GM19043 (cell line): Measurements from ENCODE around the gene SAMD4B.

ENCODE experiments used
- ATAC-seq: cut with Tn5 transposase; IDR thresholded peaks from one replicate; pipeline ENCODE4 v1.9.1; 2021; ENCODE audit warnings: low read depth; ENCODE audit not compliant: unreplicated experiment

The SAMD4B gene

DNA sequence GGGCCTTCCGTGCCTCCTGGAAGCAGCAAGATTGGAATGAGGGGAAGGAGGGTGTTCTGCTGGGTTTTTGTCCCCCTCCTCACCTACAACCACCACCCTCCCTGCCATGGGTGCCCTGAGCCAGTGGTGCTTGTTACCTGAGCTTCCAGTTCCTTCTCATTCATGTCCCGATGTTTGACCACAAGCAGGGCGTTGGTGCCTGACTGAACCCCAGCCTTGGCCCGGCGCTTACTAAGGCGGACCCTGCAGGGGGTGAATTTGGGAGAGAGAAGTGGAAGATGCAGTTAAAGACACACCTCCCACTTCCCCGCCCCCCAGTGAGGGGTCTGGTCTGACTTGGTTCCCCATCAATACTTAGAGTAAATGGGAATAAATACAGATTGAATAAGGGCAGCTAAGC is 44.3 kb downstream of the SAMD4B start:
- no peak for ATAC-seq

DNA sequence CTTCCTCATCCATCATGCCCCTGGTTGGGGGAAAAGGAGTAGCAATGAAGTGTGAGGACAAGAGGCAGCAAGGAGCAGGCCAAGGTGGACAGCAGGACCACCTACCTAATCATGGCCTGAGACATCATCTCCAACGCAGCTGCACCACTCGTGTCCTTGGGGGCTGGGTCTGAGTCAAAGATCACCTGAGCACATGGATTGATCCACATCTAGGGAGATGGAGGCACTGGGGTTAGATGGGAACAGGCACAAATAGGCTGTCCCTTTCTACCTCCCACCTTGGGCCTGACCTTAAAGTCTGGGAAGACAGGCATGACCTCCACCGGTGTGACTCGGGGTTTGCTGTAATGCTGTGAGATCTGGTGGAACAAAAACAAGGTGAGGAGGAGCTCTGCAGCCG is 46.4 kb downstream of the SAMD4B start:
- no peak for ATAC-seq

DNA sequence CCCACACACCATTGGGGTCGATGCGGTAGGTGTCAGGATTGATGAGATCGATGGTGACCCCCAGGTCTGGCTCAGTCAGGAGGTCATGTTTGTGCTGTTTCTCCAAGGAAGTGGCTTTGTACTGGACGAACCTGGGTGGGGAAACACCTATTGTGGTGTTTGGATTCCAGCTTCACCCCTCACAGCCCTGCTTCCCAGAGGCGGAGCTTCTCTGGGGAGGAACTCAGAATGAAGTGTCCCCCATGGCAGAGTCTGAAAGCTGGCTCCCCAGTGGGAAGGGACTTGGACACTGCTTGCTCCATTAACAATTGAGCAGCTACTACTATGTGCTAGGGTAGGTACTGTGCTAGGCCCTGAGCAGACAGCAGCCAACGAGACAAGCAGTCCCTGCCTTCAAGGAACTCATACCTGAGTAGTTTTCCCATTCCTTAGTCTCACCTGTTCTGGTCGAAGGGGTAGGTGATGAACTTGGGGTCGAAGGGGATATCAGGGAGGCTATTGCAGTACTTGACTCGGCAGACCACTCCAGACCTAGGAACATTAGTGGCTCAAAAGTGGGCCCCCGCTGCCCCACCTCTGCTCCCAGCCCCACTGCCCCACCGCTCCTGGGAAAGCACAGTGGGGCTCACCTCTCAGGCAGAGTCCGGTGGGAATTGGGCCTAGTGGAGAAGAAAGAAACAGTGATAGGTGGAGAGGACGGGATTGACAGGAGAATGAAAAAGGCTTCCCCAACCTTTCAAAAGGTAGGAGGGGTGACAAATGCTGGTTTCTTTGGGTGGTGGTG is 47.6 kb downstream of the SAMD4B start:
- ATAC-seq: no peak

GRCh38 chr19:39390451-39390750 is 48.2 kb downstream of the SAMD4B start:
- no peak for ATAC-seq

DNA sequence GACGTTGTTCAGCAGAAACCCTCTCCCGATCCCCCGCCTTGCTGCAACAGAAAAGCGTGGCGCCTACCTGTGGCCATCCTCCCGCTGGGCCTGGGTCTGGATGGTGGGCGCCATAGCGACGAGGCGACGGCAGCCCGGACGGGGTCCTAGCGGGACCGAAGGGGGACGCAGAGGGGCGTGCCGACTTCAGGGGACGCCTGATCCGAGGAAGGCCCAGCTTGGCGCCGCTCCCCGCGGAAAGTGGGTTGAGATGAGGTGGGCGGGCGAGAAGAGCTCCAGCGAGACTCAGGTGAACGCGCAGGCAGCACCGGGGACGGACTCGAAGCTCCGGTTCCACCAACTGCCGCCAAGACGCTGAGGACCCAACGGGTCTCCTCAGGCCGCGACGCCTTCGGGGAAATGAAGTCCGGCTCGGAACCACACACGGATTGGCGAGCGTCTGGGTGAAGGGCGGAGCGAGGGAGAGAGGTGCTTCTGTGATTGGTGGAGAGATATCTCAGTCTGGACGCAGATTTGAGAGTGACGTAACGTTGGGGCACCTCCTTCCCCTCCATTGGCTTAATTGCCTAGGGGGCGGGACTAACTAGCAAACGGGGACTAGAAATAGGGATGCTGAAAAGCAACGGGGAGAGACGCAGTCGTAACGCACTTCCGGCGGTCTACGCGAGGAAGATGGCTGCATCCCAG is 48.7 kb downstream of the SAMD4B start, which contains the start of the genes MED29 and PAF1:
Gene MED29, plus strand, starts transcription at position 628 of the 687 bp plus-strand sequence. Its CDS starts 45 bp downstream, at position 673.
Gene PAF1, minus strand, starts transcription at position 356 of the 687 bp plus-strand sequence. Its CDS starts 242 bp downstream, at position 114.
- peak; percentile 78 for ATAC-seq

DNA sequence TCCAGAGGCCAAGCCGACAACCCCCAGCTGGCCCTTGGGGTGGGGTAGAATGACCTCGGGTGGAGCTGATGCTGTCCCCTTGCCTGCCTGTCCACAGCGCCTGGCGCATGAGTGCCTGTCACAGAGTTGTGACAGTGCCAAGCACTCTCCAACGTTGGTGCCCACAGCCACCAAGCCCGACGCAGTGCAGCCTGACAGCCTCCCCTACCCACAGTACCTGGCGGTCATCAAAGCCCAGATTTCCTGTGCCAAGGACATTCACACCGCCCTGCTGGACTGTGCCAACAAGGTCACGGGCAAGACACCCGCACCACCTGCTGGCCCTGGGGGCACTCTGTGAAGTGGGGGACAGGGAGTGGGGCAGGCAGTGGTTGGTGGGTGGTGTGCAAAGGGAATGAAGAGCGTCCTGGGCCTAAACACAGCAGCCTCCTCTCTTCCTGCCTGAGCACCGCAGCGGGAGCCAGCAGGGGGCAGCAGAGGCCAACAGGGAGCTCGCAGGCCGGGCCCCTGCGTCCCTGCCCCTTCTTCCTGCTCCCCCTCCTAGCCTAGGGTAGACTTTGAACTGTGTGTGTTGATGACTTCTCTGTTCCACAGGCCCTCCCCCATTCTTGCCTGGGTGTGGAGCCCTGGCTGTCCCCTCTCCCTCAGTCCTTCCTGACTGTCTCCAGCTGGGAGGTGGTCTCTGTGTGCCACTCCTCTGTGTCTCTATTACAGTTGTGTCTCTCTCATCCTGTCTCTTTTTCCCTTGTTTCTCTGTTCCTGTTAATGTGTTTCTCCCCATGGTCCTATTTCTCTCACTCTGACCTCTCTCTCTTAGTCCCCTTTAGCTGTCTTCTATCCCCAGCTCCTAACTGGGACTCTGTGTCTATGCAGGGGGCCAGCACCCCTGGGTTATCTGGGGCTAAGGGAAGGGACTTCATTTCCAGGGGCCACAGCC is 55.4 kb downstream of the SAMD4B start:
- ATAC-seq: peak; percentile 54

DNA sequence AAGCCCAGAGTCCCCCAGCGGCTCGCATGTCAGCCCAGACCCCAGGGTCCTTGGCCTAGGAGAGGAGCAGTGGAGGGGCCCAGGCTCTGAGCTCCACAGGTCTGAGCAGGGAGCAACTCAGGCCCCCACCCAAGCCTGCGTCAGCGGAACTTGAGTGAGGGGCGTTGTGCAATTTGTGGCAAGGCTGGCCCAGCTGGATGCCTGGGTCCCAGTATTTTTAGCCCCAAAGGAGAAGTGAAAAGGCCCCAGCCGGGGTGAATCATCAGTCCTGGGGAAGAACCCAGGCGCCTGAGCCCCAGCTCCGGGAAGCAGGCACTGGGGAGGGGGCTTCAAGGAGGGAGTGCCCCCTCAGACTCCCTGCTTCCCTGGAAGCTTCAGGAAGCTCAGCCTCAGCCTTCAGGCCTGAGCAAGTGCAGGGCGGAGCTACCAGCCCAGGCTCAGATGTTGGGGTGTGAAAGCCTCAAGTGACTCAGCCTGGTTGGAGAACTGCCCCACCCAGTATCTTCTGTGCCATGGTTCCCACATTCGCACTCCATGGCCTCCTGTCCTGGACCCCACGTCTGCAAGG is 56.2 kb downstream of the SAMD4B start:
- no peak for ATAC-seq

DNA sequence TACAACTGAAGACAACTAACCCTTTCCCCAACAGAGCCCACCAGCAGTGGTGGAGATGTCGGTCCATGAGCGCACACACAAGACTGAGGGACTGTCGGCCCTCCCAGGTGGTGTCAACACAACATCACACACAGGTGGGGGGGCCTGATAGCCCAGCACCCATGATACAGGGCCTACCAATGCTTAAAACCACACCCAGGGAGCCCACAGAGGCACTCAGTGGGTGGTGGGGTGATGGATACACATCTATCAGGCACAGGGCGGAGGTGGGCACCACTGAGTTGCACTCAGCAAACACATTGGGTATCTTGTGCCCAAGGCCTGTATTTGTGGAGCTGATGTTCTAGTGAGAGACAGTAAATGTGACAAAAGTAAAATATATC is 57.4 kb downstream of the SAMD4B start:
- ATAC-seq: no peak

DNA sequence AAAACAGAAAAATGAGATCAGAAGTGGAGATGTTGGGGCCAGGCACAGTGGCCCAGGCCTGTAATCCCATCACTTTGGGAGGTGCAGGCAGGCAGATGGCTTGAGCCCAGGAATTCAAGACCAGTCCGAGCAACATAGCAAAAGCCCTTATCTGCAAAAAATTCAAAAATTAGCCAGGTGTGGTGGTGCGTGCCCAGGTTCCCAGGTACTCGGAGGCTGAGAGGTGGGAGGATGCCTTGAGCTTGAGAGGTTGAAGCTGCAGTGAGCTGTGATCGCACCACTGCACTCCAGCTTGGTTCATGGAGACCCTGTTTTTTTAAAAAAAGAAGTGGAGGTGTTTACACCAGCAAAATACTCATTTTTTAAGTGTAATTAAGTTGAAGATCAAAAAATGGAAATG is 57.8 kb downstream of the SAMD4B start:
- no peak for ATAC-seq

DNA sequence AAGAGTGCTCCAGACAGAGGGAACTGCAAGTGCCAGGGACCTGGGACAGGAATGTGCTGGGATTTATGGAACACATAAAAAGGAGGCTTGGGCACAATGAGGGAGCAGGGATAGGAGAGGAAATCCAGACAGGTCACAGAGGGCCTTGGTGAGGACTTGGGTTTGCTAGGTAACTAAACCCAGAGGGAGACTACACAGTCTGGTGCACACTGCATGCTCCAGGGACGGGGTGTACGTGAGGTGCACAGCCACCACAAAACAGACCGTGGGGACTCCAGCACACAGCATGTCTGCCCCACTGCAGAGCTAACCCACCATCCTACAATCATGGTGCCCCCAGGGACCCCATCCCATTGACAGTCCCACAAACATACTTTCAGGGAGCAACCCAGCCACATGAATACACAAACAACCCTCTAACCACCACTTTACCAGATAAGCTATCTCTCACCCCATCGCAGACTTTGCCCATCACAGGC is 58.9 kb downstream of the SAMD4B start:
- no peak for ATAC-seq

DNA sequence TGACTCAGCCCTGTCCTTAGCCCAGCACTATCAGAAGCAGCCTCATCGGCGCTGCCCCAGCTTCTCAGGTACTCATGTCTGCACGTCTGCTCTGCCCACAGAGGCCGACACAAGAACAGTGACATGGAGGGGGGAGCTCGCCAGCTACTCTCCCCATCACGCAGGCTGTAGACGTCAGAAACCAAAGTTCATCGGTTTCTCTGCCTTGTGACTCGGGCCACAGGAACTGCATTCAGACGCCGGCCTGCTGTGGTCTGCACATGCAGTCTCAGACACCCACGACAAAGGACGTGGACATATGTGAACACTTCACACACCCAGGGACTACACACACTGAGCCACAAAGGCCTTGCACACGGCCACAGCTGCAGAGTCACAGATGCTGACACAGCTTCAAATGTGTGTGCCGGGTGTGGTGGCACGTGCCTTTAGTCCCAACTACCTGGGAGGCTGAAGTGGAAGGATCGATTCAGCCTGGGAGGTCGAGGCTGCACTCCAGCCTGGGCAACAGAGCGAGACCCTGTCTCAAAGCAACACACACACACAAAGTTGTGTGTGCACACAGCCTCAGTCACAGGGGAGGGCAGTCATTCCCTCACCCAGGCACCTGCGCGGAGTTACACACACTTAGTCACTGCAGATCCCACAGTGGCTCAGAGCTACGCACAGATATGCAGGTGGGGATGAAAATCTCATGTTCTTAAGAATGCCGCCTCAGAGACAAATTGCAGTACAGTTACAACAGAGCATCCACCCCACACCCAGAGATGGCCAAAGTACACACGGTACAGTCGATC is 59.5 kb downstream of the SAMD4B start:
- no peak for ATAC-seq

GRCh38 chr19:39402346-39403300 is 60.4 kb downstream of the SAMD4B start:
- ATAC-seq: no peak

DNA sequence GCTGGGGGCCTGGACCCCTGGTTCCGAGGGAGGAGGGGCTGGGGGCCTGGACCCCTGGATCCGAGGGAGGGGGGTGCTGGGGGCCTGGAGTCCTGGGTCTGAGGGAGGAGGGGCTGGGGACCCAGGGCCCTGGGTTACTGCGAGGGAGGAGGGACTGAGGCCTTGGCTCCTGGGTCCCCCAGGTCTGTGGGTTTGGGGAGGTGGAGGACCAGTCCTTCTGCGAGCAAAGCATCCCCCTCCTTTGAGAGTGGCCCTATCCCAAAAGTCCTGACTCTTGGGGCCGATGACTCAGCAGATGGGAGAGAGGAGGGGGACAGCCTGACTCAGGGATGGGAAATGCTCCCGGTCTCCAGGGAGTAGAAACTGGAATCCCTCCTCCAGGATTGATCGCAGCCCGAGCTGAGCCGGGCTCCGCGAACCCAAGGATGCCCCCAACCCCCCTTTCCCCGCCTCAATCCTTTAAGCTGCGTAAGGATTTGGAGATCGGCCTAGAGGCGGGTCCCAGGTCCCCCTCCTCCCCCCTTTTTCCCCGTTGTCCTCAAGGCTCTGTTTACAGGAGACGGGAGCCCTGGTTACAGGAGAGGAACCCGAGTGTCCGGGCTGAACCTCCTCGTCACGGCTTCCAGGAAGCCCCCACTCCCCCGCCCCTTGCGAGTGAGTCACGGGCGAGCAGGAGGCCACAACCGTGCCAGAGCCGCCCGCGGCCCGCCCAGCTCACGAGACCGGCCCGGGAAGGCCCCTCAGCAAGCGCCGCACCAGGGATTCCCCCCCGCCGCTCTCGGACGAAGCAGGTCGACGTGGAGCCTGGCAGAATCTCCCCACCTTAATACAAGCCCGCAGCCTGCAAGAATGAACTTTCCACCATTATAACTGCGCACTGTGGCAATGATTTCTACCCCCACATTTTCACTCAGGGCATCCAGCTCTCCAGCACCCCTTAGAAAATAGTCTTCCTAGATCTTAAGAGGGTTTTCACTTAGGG is 61.4 kb downstream of the SAMD4B start:
- no peak for ATAC-seq

GRCh38 chr19:39405261-39405957 is 63.2 kb downstream of the SAMD4B start:
- no peak for ATAC-seq

DNA sequence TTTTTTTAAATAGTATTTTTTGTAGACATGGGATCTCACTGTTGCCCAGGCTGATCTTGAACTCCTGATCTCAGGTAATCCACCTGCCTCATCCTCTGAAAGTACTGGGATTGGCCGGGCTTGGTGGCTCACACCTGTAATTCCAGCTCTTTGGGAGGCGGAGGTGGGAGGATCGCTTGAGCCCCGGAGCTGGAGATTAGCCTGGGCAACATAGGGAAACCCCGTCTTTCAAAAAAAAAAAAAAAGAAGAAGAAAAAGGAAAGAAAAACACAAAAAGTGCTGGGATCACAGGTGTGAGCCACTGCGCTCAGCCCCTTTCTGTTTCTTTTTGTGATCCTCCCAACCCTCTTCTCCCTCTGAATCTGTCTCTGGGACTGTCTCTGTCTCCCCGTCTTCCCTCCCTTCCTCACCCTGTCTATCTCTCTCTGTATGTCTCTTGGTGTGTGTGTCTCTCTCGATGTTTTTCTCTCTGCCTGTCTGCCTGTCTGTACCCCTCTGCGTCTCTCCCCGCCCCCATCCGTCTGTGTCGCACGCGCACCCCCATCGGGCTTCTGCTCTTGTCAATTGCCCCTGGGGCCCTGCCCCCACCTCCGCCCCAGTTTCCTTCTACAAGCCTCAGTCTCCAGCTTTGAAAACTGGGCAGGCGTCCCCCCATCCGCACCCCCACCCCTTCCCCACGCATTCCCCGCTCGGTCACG is 63.9 kb downstream of the SAMD4B start:
- ATAC-seq: no peak

DNA sequence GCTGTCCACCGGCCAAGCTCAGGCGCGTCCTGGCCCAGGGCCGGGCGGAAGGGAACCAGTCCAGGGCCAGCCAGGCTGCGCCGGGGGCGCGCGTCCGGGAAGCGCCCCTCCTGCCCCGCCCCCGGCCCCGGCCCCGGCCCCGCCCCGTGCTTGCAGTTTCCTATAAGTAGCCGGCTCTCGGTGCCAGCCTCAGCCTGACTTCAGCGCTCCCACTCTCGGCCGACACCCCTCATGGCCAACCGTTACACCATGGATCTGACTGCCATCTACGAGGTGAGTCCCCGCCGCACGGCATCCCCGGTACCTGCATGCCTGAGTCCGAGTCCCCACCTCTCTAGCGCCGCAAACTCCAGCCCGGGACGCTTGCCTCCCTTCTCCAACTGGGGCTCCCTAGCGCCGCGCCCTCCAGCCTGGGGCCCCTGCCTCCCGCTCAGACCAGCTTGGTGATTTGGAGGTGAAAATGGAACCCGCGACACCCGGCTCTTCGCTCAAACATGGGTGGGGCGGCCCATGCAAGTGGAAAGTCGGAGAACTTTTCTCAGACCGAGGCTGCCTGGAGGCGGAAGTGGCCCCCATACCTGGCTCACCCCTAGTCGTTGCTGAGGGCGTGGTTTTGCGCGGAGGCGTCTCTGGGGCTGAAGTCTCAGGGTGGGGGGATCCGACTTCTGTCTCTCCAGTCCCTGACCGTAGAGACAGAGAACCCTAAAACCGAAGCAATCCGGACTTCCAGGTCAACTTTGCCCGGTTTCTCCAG is 64.6 kb downstream of the SAMD4B start, which contains the start of gene ZFP36:
Gene ZFP36, plus strand, starts transcription at position 192 of the 754 bp plus-strand sequence. Its CDS starts 58 bp downstream, at position 250.
- no peak for ATAC-seq
